ENCODE measurements around the gene ZEB1.
"Not testable (repeated sequence)": the region's sequence is repeated elsewhere in the genome, so short reads cannot be mapped to it uniquely, and the experiment has no call there.

Gene ZEB1

DNA sequence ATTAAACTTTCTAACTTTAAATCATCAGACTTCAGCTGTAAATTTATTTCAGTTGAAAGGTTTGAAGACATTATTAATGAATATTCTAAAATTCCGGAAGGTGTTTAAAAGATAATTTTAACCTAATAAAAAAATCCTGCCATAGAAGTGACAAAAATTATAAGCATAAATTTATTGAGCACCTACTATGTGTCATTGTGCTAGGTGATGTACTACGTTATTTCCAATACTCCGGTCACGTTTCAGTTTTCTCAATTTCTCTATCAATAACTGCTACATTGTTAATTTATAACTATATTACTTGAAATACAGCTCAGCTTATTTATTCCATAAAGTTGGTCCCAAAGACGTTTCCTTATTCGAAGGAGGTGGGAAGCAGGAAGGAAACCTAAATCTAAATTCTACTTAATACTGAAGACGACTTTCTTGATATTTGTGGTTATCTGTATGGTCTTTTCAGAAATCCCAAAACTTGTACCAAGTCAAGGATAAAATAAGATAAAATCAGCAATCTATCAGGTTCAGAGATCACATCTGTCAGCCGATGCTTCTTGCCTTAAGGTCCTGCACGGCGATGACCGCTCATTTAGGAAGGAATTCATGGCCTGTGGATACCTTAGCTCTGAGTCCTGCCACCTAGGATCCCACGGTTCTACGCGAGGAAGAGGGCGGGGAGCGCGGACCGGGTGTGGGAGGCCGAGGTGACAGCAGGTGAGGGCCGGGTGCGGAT lies 1.2 kb upstream of the ZEB1 start:
- peak in 1 of 2 donors; percentile 49 for DNase-seq (ENCODE audit: extremely low read depth in 1 of 2, low read depth in 1 of 2)

DNA sequence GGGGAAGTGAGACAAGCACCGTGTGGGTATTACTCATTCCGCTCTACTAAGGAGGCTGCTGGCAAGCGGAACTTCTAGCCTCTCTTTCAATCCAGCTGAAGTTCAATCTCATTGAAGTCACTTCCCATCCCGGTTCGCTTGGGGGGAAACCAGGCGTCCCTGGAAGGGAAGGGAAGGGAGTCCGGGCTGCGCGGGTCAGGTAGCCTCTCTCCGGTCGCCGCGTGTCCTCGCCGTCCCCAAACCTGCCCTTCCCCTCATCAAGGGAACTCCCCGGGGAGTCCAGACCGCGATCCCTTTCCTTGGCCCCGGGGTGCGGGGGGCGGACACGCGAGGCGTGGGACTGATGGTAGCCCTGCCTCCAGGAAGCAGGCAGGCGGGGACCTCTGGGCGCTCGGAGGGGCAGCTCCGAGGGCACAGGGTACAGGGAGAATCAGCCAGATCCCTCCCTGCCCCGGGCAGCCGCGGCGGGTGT lies 598 bp upstream of the ZEB1 start:
- DNase-seq (ENCODE audit: extremely low read depth in 1 of 2, low read depth in 1 of 2), result peak; percentile 37 to 57

DNA sequence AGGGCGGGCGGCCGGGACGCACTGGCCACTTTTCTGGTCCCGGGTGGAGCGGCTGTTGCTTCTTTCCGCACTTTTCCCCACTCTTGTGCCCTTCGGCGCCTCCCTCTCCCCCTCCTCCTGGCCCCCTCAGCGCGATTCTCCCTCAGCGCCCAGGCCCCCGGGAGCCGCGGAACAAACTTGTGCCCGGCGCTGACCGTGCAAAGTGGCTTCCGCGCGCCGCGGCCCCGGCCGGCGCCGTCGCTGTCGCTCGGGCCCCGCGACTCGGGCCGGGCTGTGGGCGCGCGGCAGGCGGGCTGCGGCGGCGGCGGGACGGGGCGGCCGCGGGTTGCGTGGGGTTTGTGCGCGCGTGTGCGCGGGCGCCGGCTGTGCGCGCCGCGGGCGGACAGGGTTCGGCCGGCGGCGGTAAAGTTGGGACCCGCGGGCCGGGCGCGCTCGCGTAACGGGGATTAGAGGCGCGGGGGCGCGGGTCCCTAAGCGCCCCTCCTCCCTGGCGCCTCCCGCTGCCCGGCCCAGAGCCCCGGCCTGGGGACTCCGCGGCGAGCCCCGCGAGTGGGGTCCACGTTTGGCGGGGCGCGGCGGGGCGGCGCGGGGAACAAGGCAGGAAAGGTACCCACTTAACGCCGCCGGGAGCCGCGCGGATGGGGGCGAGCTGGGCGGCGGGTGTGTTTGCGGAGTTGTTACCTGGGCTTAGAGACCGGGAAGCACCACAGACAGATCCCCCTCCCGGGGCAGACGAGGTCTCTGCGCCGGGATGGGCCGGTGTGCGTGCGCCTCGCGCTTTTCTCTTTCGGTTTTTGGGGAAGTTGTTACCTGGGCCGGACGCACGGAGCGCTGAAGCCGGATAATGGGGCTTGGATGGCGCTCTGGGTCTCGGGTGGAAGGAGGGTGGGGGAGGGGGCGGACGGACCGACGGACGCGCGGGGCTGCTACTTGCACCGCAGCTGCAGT lies 860 bp downstream of the ZEB1 start:
- DNase-seq (ENCODE audit: extremely low read depth in 1 of 2, low read depth in 1 of 2), result peak in 1 of 2 donors; percentile 14

DNA sequence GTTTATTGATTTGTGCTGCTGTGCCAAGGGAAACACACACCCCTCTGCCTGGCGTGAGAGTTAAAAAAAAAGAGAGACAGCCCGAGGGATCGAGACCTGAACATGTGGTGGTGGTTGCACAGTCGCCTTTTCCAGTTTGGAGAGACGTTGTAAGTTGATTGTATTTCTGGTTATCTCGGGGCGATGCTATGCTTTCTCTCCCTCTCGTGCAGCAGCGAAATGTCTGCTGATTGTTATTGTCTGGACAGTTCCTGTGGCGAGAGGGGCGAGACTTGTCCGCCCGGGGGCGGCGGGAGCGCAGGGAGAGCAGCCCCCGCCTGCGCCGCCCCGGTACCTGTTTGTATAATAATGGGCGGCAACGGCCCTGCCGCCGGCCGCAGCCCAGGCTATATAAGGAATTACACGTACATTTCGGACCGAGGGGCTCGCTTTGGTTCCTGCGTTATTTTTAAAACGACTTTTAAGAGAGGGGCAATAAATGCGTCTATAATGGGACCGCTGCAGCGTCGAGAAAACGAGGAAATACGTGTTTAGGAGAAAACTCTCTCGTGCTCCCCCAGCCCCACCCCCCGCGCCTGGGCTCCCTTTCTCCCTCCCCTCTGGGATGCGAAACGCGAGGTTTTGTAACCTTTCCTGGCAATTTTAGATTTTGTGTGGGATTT lies 1.7 kb downstream of the ZEB1 start:
- DNase-seq (ENCODE audit: extremely low read depth in 1 of 2, low read depth in 1 of 2), result no peak

DNA sequence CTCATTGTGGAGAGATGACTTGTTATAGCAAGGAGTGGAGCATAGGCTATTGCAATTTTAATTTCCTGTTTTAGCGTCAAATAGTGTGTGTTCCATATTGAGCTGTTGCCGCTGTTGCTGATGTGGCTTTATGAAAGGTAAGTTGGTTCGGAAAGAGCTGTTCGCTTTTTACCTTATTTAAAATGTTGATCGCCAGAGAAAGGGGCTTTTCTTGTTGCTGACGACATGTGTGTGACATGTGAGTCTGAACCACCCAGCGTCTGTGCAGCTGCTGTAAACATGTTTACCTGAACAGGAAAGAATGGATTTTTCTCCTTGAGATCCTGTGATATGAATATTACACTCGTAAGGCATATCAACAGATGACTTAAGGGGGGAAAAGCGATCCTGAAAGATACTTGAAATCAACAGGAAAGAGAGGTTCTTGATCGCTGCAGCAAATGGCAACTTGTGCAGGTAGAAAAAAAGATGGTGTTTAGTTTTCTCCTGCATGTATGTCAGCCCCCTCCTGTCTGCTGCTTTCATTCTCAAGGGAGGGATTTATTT lies 2.5 kb downstream of the ZEB1 start:
- no peak for DNase-seq (ENCODE audit: extremely low read depth in 1 of 2, low read depth in 1 of 2)

DNA sequence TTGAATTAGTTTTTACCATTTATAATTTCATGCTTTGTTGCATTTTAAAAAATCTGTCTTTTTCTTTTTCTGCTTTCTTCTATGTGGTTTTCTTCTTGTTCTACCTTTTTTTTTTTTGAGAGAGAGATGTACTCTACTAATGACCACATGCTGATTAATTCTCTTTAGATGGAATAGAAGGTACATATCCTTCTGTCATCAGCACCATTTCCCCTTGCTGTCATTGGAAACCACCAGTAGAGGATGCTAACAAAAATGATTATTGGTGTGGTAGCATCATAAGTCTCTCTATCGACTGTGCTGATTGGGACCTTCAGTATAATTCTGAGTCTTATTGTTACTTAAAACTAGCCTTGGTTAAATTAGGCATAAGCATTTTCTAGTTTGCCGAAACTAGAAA lies 3.6 kb downstream of the ZEB1 start:
- no peak for DNase-seq (ENCODE audit: extremely low read depth in 1 of 2, low read depth in 1 of 2)

DNA sequence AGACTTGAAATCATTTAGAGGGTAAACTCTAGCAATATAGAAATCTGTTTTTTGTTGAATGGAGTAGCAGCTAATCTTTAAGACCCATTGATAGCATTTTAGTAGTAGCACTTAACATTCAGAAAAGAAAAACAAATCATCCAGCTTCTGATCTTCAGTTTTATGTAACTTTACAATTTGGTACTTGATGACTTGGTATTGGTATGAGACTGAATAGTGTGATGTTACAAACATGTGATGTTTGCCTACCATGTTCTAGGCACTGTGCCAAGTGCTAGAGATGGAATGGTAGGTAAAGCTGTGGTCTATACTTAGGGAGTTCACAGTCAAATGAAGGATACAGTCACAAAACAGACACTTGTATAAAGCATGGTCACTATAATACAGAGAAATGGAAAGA lies 21.3 kb downstream of the ZEB1 start:
- no peak for DNase-seq (ENCODE audit: extremely low read depth in 1 of 2, low read depth in 1 of 2)

DNA sequence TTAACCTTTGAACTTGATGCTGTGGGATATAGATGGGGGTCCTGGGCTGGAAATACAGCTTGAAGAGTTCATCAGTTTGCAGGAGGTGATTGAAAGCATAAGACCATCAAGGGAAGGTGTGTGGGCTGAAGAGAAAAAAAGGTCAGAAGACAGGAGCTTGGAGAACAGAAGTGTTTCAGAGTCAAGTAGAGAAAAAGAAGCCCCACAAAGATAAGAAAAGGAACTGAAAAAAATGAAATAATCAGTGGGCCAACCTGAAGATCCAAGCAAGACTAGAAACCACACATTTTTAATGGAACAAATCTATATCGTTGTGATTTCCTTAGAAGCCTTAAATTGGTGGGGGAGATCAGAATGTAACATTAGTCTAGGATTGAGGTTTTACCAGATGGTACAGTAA lies 22.5 kb downstream of the ZEB1 start:
- DNase-seq (ENCODE audit: extremely low read depth in 1 of 2, low read depth in 1 of 2), result no peak

DNA sequence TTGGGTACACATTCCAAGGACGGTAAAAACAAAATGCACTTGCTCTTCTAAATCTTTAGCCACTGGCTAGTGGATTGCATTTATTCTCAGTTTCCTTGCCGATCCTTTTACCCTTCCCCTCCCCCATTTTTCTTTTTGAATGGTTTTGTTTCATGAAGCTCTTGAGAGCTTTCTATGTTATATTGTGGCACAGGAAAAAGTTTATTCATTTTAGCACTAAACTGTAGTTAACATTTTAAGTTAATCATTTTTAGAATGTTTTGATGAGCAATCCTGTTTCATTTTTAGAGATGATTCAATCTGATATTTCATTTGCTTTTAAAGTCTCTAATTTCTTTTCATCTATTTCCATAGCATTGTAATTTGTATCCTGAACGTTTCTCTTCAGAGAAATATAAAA lies 24.0 kb downstream of the ZEB1 start:
- no peak for DNase-seq (ENCODE audit: extremely low read depth in 1 of 2, low read depth in 1 of 2)

DNA sequence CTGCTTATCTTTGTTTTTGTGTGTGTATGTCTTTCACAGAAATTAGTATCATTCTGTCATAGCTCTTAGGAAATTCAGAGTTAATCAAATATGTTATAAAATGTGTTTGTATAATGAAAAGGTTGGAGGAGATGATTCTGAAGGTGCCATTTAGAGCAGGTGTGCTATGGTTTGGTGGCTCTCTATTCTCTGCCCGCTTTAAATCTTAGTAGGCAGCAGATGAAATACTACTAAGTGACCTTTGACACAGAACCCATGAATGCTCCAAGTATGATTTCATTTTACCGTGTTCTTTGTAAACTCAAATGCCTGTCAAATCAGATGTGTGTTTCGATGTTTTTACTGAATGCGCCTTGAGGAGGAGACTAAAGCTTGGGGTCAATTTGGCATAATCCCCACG lies 24.5 kb downstream of the ZEB1 start:
- no peak for DNase-seq (ENCODE audit: extremely low read depth in 1 of 2, low read depth in 1 of 2)

DNA sequence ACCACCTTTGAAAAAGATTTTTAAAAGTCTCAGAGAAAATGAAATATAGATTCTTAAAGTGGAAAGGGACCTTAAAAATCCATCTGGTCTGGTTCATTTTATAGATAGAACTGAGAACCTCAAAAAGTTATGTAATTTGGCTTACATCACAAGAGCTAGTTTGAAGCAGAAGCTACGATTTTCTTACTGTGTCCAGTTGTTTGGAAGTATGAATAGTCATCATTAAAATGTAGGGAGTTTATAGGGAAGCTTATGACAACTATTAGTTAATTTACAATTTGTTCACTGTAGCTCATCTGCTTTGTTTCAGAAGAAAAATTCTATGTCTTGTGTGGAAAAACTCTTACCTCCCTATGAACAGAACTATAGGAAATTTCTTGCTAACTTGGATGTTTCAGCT lies 26.9 kb downstream of the ZEB1 start:
- DNase-seq (ENCODE audit: extremely low read depth in 1 of 2, low read depth in 1 of 2), result no peak

DNA sequence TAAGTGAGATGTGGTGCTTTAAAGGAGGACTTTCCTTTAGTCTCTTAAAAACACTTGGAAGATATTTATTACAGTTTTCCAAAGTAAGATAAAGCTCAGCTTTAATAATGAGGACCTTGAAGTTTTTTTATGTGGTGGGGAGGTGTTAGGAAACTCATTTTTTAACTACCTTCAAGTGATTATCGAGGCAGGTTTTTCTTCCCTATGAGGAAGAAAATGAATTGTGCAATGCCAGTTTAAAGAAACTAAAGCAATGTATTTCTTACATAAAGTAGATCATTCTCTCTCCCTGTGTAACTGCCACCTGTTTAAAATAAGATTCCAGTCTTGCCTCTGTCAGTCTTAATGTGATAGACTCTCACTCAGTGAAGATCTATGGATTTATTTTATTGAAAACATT lies 27.9 kb downstream of the ZEB1 start:
- DNase-seq (ENCODE audit: extremely low read depth in 1 of 2, low read depth in 1 of 2), result no peak

DNA sequence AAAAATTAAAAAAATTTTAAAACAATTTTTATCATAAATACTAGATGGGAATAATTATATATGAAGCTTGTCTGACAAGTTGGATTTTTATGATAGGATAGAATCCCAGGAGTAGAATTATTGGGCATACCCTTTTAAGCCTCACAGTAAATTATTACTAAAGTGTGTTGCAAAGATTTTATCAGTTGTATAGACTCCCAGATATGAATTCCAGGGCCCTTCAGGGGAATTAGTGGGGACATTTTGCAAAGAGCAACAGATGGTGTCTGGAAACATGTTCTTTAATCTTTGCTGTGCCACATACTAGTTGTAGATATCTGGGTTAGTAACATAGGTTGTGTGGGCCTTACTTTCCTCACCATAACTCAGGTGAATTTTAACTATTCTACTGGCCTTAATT lies 28.7 kb downstream of the ZEB1 start:
- DNase-seq (ENCODE audit: extremely low read depth in 1 of 2, low read depth in 1 of 2), result no peak

DNA sequence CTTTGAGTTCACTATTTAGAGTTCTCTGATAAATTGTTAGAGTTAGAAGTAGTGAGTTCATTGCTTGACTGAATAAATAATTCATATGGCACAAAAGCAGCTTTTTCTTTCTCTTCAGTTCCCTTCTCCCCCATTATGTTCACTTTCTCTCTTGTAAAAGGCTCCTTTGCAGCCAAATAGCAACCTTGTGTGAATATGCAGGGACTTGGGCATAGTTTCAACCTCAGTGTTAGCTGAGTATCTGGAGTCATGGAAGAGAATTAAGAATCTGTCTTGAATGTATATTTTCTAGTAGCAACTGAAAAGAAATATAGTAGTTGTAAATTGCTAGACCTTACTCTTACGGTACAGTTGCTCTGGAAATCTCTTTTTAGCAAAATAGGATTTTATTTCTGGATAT lies 31.9 kb downstream of the ZEB1 start:
- DNase-seq (ENCODE audit: extremely low read depth in 1 of 2, low read depth in 1 of 2), result no peak

DNA sequence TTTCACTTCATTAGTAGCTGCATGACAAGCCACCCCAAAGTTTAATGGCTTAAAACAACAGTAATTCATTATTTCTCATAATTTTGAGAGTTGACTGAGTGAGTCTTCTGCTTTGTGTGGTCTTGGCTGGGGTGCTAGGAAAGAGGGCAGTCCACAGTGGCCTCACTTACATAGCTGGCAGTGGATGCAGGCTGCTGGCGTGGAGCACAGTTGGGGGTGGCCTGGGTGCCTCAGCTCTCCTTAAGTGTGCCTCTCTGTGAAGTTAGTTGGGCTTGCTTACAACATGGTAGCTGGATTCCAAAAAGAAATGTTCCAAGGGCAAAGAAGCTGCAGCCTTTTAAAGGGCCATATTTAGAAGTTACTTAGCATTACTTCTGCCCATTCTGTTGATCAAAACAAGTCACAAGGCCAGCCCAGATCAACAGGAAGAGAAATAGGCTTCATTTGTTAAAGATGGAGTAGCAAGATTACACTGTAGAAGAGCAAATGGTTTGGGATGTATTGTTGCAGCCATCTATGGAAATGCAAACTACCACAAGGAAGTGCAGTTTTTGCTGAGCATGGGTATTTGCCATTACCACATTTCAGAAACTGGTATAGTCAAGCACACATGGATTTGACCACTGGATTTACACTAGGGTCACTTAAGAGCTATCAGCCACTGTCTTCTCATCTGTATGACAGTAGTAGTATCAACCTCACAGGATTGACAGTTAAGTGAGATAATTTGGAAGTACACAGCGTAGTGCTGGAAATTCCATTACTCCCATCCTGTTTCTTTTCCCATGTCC lies 33.6 kb downstream of the ZEB1 start:
- no peak for DNase-seq (ENCODE audit: extremely low read depth in 1 of 2, low read depth in 1 of 2)

DNA sequence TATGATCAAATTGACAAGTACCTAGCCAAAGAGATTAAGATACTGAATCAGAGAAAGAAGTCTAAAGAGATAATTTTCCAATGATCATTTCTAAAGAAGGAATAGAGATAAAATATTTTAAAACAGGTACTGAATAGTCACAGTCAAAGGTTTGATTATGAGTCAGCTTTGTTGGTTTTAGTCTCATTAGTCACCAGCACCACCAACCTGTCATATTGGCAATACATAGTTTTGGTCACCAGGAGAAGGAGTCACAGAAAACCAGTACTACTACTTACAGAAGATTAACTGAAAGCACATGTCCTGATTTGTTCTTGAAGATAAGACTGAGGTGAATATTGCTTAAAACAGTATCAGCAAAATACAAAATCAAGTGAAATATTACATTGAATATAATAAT lies 34.6 kb downstream of the ZEB1 start:
- DNase-seq (ENCODE audit: extremely low read depth in 1 of 2, low read depth in 1 of 2), result no peak

DNA sequence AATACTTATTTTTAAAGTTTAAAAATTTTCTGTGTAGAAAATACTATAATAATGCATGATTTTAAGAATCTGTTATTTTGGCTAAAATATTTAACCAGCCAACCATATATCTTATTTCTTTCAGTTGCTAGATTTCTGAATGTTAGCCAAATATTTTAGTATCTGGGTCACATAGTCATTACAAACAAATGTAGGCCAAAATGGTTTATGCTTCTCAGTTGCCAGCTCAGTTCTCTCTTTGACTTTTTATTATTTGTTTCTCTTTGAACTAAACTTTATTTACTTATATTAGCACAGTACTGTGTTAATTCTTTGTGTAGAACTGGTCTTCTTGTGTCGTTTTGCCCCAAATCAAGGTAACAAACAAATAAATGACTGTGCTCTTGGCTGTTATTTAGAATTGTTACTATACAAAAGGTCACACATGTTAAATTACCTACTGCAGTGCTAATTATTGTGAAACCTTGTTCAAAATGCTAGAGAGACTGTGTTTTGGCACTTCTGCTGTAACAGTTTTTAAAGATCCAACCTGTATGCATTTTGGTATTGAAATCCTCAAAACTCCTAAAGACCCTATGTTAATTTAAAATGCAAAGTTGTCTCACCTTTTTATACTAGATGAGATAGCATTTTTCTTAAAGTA lies 39.8 kb downstream of the ZEB1 start:
- DNase-seq (ENCODE audit: extremely low read depth in 1 of 2, low read depth in 1 of 2), result no peak

DNA sequence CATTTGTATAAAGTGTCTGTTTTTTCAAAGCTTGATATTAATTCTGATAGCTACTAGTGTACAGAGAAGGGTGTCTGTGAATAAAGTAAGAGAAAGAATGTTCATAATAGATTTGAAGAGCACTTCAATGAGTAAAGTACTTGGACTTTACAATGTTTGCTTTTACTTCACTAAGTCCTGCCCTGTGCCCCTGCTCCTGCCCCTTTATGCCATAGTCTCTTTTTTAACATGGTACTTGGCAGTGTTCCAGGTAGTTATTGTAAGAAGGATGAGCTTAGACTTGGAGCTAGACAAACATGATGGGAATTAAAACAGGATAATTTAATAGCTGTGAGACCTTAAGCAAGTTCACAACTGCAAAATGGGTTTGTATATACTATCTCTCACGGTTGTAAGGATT lies 41.0 kb downstream of the ZEB1 start:
- DNase-seq (ENCODE audit: extremely low read depth in 1 of 2, low read depth in 1 of 2), result no peak

DNA sequence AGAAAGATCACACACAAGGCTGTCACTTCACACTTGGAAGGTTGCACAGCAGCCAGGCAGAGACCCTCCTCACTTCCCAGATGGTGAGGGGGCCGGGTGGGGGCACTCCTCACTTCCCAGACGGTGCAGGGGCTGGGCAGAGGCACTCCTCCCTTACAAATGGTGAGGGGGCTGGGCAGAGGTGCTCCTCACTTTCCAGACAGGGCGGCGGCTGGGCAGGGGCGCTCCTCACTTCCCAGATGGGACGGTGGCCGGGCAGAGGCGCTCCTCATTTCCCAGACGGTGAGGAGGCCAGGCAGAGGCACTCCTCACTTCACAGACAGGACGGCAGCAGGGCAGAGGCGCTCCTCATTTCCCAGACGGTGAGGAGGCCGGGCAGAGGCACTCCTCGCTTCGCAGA lies 42.5 kb downstream of the ZEB1 start:
- not testable (repeated sequence) for DNase-seq (ENCODE audit: extremely low read depth in 1 of 2, low read depth in 1 of 2)

DNA sequence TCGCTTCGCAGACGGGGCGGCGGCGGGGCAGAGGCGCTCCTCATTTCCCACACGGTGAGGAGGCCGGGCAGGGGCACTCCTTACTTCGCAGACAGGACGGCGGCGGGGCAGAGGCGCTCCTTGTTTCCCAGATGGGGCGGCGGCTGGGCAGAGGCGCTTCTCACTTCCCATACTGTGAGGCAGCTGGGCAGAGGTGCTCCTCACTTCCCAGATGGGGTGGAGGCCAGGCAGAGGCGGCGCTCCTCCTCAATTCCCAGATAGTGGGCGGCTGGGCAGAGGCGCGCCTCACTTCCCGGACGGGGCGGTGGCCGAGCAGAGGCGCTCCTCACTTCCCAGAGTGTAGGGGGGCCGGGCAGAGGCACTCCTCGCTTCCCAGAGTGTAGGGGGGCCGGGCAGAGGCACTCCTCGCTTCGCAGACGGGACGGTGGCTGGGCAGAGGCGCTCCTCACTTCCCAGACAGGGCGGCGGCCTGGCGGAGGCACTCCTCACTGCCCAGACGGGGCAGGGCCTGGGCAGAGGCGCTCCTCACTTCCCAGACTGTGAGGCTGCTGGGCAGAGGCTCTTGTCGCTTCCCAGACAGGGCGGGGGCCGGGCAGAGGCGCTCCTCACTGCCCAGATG lies 43.1 kb downstream of the ZEB1 start:
- no peak for DNase-seq (ENCODE audit: extremely low read depth in 1 of 2, low read depth in 1 of 2)

All from activated CD8-positive, alpha-beta memory T cell treated with anti-CD3 and anti-CD28 coated beads for 1 hour (primary cell).